ENCODE results near the gene TTN. TPM values are rescaled to one million over a fixed set of nuclear protein-coding genes. Genes with fewer than 3 reads are reported as not detected.

TTN gene
- total and polyA plus RNA-seq, 2 of the 4 experiments (the other 2 are of a cell fraction): 0.02 to 0.18 TPM

- H4K91ac ChIP-seq (ENCODE audit: insufficient read depth, low read depth, low read length): no peak overlapping the region
- no peak overlapping the region for H3K4me2 ChIP-seq (ENCODE audit: low read depth, low read length)
- no peak overlapping the region for H4K5ac ChIP-seq (ENCODE audit: low read depth, low read length)
- H3K79me1 ChIP-seq (ENCODE audit: low read depth in 1 of 2, low read length in 2 of 2): peaks cover 15 to 37% of the 10 kb centered on the region in 2 experiments; a peak in 3 of 4 replicates
- WGBS, 2 experiments (ENCODE audit: extremely low coverage in 2 of 2, insufficient read length in 1 of 2): 90% methylated on average over 2 of the region's 4 CpGs; no CpG with 5 or more reads in 1 of the 2 experiments
- intact Hi-C loops (cut with micrococcal nuclease): no loop called here
- no peaks in the 10 kb centered on the region; the same call in 1 of the 2 replicates for H3K9me1 ChIP-seq (ENCODE audit: insufficient read depth, low read length)
- H3K27me3 ChIP-seq (ENCODE audit: control insufficient read depth, insufficient read depth, low read length): no peaks in the 10 kb centered on the region
- no peak overlapping the region for H3K14ac ChIP-seq (replicated peaks; ENCODE audit: low read depth, low read length)
- no peak overlapping the region for H3K4me3 ChIP-seq (ENCODE audit: insufficient read depth, low read depth, low read length)
- H4K20me1 ChIP-seq (ENCODE audit: insufficient read depth, low read length): no peaks in the 10 kb centered on the region
- H2BK20ac ChIP-seq (ENCODE audit: low read depth, low read length): no peak overlapping the region
- no TSS peak for BruUV-seq (replicated peaks)
- H3K56ac ChIP-seq (ENCODE audit: extremely low read depth, insufficient read depth, low read length): no peak overlapping the region
- H3K4ac ChIP-seq (ENCODE audit: low read depth, low read length): no peak overlapping the region
- H2BK120ac ChIP-seq (ENCODE audit: low read depth, low read length): no peak overlapping the region
- no peak overlapping the region for H3K27ac ChIP-seq (ENCODE audit: insufficient read depth, low read length)
- H2AK9ac ChIP-seq (replicated peaks; ENCODE audit: low read depth, low read length, poor library complexity): no peak overlapping the region
- no peak overlapping the region for H2AFZ ChIP-seq (replicated peaks; ENCODE audit: low read length, poor library complexity)
- H3K23ac ChIP-seq (ENCODE audit: low read depth, low read length): no peak overlapping the region
- in situ Hi-C loops (cut with MboI; ENCODE audit: low sequenced_read_pairs): no loop called here
- H3K18ac ChIP-seq (ENCODE audit: low read depth, low read length): no peak overlapping the region
- POLR2A ChIA-PET (ENCODE audit: unreplicated experiment): no interaction called here
- no peaks in the 10 kb centered on the region for H3K9me3 ChIP-seq (ENCODE audit: control insufficient read depth, insufficient read depth, low read length)
- no peak overlapping the region for H2BK15ac ChIP-seq (ENCODE audit: low read depth, low read length)
- ATAC-seq (ENCODE audit: low read depth) (no peak), DNase-seq (no peak)
- CTCF ChIA-PET: no interaction called here
- H3K9ac ChIP-seq (ENCODE audit: low read depth, low read length): no peak overlapping the region
- dilution Hi-C loops (cut with HindIII; ENCODE audit: low sequenced_read_pairs, unreplicated experiment): no loop called here
- no peak overlapping the region for H2BK5ac ChIP-seq (ENCODE audit: low read depth, low read length, poor library complexity, severe bottlenecking)
- H3K4me1 ChIP-seq (ENCODE audit: control insufficient read depth, insufficient read depth, low read length): no peaks in the 10 kb centered on the region
- H3K36me3 ChIP-seq (ENCODE audit: control insufficient read depth, insufficient read depth, low read length): peaks cover 2% of the 10 kb centered on the region
- TF ChIP-seq ELK1 (IDR thresholded peaks at IDR 0.05; ENCODE audit: borderline replicate concordance, low read depth, low read length) (no peak), RCOR1 (IDR thresholded peaks at IDR 0.05; ENCODE audit: insufficient replicate concordance, low read length) (no peak), MAFK (IDR thresholded peaks at IDR 0.05; ENCODE audit: low read depth, low read length) (no peak), CEBPB (IDR thresholded peaks at IDR 0.05; ENCODE audit: low read depth, low read length) (no peak), RAD21 (IDR thresholded peaks at IDR 0.05; ENCODE audit: low read length) (no peak), RFX5 (IDR thresholded peaks at IDR 0.05; ENCODE audit: low read depth, low read length) (no peak), POLR2A (IDR thresholded peaks at IDR 0.05; ENCODE audit: low read depth, low read length) (no peak), SMC3 (IDR thresholded peaks at IDR 0.05; ENCODE audit: low read depth, low read length) (no peak), MAZ (IDR thresholded peaks at IDR 0.05; ENCODE audit: borderline replicate concordance, low read depth, low read length) (no peak), MXI1 (IDR thresholded peaks at IDR 0.05; ENCODE audit: borderline replicate concordance, low read depth, low read length) (no peak), CHD1 (IDR thresholded peaks at IDR 0.05; ENCODE audit: low read depth, low read length) (no peak), NFE2L2 (IDR thresholded peaks at IDR 0.05; ENCODE audit: low read depth, low read length) (no peak), FOS (IDR thresholded peaks at IDR 0.05; ENCODE audit: low read depth, low read length) (no peak), BHLHE40 (IDR thresholded peaks at IDR 0.05; ENCODE audit: low read depth, low read length) (no peak)
- TF ChIP-seq, protein P1, sequence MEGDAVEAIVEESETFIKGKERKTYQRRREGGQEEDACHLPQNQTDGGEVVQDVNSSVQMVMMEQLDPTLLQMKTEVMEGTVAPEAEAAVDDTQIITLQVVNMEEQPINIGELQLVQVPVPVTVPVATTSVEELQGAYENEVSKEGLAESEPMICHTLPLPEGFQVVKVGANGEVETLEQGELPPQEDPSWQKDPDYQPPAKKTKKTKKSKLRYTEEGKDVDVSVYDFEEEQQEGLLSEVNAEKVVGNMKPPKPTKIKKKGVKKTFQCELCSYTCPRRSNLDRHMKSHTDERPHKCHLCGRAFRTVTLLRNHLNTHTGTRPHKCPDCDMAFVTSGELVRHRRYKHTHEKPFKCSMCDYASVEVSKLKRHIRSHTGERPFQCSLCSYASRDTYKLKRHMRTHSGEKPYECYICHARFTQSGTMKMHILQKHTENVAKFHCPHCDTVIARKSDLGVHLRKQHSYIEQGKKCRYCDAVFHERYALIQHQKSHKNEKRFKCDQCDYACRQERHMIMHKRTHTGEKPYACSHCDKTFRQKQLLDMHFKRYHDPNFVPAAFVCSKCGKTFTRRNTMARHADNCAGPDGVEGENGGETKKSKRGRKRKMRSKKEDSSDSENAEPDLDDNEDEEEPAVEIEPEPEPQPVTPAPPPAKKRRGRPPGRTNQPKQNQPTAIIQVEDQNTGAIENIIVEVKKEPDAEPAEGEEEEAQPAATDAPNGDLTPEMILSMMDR (conservative IDR thresholded peaks at IDR 0.05; ENCODE audit: low read depth, low read length): no peak
- TF ChIP-seq, protein P2, sequence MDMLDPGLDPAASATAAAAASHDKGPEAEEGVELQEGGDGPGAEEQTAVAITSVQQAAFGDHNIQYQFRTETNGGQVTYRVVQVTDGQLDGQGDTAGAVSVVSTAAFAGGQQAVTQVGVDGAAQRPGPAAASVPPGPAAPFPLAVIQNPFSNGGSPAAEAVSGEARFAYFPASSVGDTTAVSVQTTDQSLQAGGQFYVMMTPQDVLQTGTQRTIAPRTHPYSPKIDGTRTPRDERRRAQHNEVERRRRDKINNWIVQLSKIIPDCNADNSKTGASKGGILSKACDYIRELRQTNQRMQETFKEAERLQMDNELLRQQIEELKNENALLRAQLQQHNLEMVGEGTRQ (IDR thresholded peaks at IDR 0.05; ENCODE audit: low read depth, low read length): no peak
- no peak overlapping the region for H4K8ac ChIP-seq (ENCODE audit: low read depth in 2 of 2, low read length in 2 of 2)
- H2AK5ac ChIP-seq (ENCODE audit: low read depth, low read length): no peak overlapping the region
Measured at GRCh38 chr2:178526256-178526655, 281.0 kb downstream of the TTN start.

All from IMR-90 (cell line).